AG09319 (cell line): ENCODE measurements around the gene CHN1.

Experiments used
- DNase-seq: peaks from one replicate; pipeline ENCODE4 v3.0.0-alpha.2; 2010; ENCODE audit warnings: low read depth; ENCODE audit errors: extremely low read depth
- CTCF ChIP-seq: IDR thresholded peaks from 2 replicates; pipeline ENCODE4 v1.5.1; 2011; ENCODE audit warnings: low read depth, mild to moderate bottlenecking, inconsistent platforms, low read length, moderate library complexity

The CHN1 gene

GRCh38 chr2:175004730-175004979 is 526 bp downstream of the CHN1 start:
- TF ChIP-seq CTCF, result no peak
- no peak for DNase-seq

- no peak for TF ChIP-seq CTCF
- no peak for DNase-seq
Measured at GRCh38 chr2:175003875-175004729, 1.1 kb downstream of the CHN1 start.

DNA sequence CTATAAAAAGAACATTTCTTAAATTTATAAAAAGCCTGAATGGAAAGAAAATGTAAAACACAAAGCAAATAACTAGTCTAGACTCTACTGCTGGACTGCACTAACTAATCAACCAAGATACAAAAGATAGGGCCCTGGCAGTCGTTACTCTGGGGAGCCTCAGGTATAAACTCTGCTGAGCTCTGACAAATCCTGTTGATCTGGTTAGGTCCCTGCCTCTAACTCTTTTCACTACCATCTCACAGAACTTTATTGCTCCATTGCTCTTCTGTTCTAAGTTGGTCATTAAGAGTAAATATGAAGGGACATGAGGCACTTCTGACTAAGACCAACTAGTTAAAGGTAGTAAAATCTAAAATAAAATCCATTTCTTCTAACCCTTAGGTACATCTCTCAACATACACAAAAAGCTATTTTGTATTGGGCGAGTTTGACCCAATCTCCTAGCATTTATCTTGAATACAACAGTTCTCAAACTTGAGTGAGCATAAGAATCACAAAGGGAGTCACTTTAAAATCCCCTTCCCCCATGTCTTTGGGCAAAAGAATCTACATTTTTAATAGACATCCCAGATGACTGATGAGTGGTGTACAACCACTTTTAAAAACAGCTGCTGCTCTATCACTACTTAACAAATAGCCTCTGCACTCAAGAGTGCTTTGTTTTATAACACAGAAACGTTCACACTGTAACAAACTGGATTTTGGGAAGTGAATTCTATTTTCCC is 2.5 kb downstream of the CHN1 start:
- no peak for TF ChIP-seq CTCF
- no peak for DNase-seq

DNA sequence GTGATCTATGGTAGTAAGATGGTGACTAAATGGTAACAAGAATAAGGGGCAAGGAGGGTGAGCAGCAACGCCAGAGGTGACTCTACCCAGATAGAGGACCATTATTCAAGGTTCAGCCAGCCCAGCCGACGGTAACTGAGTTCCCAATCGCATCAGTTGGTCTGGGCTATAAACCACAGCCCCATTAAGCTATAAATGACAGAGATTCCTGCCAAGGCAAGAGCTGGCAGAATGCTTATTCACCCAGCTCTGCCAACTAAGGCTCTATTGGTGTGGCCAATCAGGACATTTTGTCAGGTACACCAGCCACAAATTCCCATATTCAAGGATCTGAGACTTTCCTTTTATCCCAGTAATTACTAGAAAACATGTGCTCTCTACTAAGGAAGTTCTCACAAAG is 3.6 kb downstream of the CHN1 start:
- TF ChIP-seq CTCF, result no peak
- DNase-seq, result no peak

DNA sequence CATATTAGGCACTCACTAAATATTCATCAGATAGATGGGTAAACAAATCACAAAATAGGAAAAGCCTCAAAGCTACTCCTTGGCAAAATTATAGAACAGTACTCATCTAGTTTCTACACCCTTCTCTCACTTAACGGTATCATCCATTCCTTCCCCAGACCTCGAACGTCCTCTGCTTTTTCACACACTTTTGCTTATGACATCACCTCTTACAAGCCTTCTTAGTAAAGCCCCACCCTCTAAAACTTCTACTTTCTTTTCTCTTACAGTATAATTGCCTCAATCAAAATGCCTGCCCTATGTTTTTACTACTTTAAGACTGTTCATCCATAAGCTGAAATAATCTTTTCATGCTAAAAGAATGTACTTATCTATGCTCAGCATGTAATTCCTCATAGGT is 8.1 kb downstream of the CHN1 start:
- DNase-seq, result no peak

DNA sequence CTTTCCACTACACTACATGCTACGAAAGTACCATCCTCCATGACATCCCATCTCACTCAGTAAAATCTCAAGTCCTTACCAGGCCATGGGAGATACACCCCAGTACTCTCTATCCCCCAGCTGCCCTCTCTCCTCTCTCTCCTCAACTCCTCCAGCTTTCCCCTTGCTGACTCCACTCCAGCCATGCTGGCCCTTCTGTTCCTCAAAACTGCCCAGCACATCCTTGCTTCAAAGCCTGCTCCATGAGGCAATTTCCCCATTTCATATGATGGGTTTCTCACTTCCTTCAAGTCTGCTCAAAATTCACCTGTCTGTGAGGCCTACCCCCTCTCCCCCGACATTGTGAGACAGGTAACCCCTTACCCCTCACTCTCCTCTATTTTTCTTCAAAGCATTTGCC is 8.6 kb downstream of the CHN1 start:
- no peak for DNase-seq
- no peak for TF ChIP-seq CTCF

More for the DNA sequence above, 8.1 kb downstream of the CHN1 start:
- no peak for TF ChIP-seq CTCF

DNA sequence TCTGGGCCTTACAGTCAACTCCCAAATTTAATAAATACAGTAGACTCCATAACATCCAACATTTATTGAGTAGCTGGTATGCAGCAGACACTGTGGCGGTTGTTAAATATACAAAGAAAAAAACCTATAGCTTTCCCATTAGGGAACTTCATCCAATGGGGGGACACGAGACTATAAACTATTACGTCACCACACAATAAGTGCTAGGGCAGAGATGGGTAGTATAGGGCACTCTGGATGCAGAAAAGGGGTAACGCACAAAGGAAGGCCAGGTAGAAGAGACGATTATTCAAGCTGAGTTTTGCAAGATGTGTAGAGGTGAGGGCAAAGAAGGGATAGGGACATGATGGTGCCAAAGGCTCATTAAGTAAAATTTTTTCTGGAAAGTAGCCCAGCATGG is 10.8 kb downstream of the CHN1 start:
- no peak for DNase-seq
- no peak for TF ChIP-seq CTCF
